PFSK-1 (cell line): ENCODE data around the gene ZNF276.

Experiments
- POLR2AphosphoS5 ChIP-seq: IDR thresholded peaks from 2 replicates; pipeline ENCODE4 v1.6.1; 2012; ENCODE audit warnings: low read depth, mild to moderate bottlenecking, control low read depth, low read length, moderate library complexity
- REST ChIP-seq, 2 experiments: IDR thresholded peaks; 2 replicates each; pipeline versions ENCODE4 v1.6.1 to v1.8.0; 2011 to 2012; ENCODE audit warnings: low read depth in 2 of 2, low read length in 2 of 2, control low read depth in 1 of 2, inconsistent platforms in 1 of 2, mild to moderate bottlenecking in 1 of 2, moderate library complexity in 1 of 2; ENCODE audit not compliant: insufficient read depth in 1 of 2
- SIN3A ChIP-seq: IDR thresholded peaks from 2 replicates; pipeline ENCODE4 v1.6.1; 2012; ENCODE audit warnings: mild to moderate bottlenecking, low read length, moderate library complexity, borderline replicate concordance; ENCODE audit not compliant: insufficient read depth

- no peak for TF ChIP-seq REST (IDR thresholded peaks at IDR 0.05; ENCODE audit: insufficient read depth in 1 of 2, low read depth in 2 of 2, low read length in 2 of 2)
- no peak for TF ChIP-seq POLR2AphosphoS5
- no peak for TF ChIP-seq SIN3A
Measured at GRCh38 chr16:89689142-89689541, 32.2 kb upstream of the ZNF276 start.
